PC-3 (cell line): Measurements from ENCODE around the gene ESPNL. TPM values are rescaled to one million over a fixed set of nuclear protein-coding genes. Genes with fewer than 3 reads are reported as not detected.

Experiments used
- ATAC-seq: fragments of 200-7000 bp; cut with Tn5 transposase; 2 replicates; pipeline ENCODE4 v1.9.1; 2020; ENCODE audit warnings: mild to moderate bottlenecking, moderate library complexity
- BruUV-seq: library from RNA; stranded (reverse); fragments of 400-500 nt; replicated peaks from 2 replicates; lab custom pipeline; 2021; lab: Mats Ljungman, UMichigan
- CTCF ChIA-PET: fragments of 300-600 bp; sonication (Branson Sonifier 250); formaldehyde crosslinking; loops from one replicate; lab custom pipeline; 2022; ENCODE audit warnings: antibody characterized with exemption; lab: Charles Lee
- POLR2A ChIA-PET: fragments of 300-600 bp; sonication (Branson Sonifier 250); formaldehyde crosslinking; loops from one replicate; lab custom pipeline; 2022; ENCODE audit warnings: antibody characterized with exemption; ENCODE audit not compliant: unreplicated experiment; lab: Charles Lee
- DNase-seq: peaks from one replicate; pipeline ENCODE4 v3.0.0-alpha.2; 2015
- H2AFZ ChIP-seq: fragments of 300-600 bp; sonication (generic); 2 replicates; pipeline ENCODE4 v1.6.0; 2016; ENCODE audit warnings: antibody characterized with exemption, low read length
- H3F3A ChIP-seq: fragments of 300-600 bp; sonication (generic); one replicate; pipeline ENCODE4 v1.6.0; 2017; ENCODE audit warnings: antibody characterized with exemption, low read length, control low read depth, mild to moderate bottlenecking; ENCODE audit not compliant: unreplicated experiment
- H3K27ac ChIP-seq: fragments of 300-600 bp; sonication (generic); 2 replicates; pipeline ENCODE4 v1.5.1; 2016; ENCODE audit warnings: mild to moderate bottlenecking, low read length
- H3K27me3 ChIP-seq: fragments of 300-600 bp; sonication (generic); 2 replicates; pipeline ENCODE4 v1.6.1; 2016; ENCODE audit warnings: low read length, mixed read lengths
- H3K36me3 ChIP-seq: fragments of 300-600 bp; sonication (generic); 2 replicates; pipeline ENCODE4 v1.6.1; 2016; ENCODE audit warnings: low read depth, mixed run types, low read length, mixed read lengths
- H3K4me1 ChIP-seq: fragments of 300-600 bp; sonication (generic); 2 replicates; pipeline ENCODE4 v1.5.1; 2016; ENCODE audit warnings: low read length; ENCODE audit not compliant: insufficient read depth
- H3K4me2 ChIP-seq: fragments of 300-600 bp; sonication (generic); 2 replicates; pipeline ENCODE4 v1.6.0; 2016; ENCODE audit warnings: low read length
- H3K4me3 ChIP-seq: fragments of 300-600 bp; sonication (generic); 2 replicates; pipeline ENCODE4 v1.5.1; 2016; ENCODE audit warnings: mild to moderate bottlenecking, low read length, mixed read lengths
- H3K79me2 ChIP-seq: fragments of 300-600 bp; sonication (generic); 2 replicates; pipeline ENCODE4 v1.6.1; 2017; ENCODE audit warnings: low read length, mixed read lengths
- H3K9ac ChIP-seq: fragments of 300-600 bp; sonication (generic); 2 replicates; pipeline ENCODE4 v1.6.0; 2016; ENCODE audit warnings: mild to moderate bottlenecking, low read length
- H3K9me2 ChIP-seq: fragments of 300-600 bp; sonication (generic); replicated peaks from 2 replicates; pipeline ENCODE4 v1.6.1; 2016; ENCODE audit warnings: mixed run types, low read length, mixed read lengths
- H3K9me3 ChIP-seq: fragments of 300-600 bp; sonication (generic); 2 replicates; pipeline ENCODE4 v1.6.1; 2016; ENCODE audit warnings: low read length, mixed read lengths
- H4K20me1 ChIP-seq: fragments of 300-600 bp; sonication (generic); 2 replicates; pipeline ENCODE4 v1.6.1; 2016; ENCODE audit warnings: low read length, mixed read lengths
- EZH2 ChIP-seq: fragments of 300-600 bp; sonication (generic); IDR thresholded peaks from one replicate; pipeline ENCODE4 v1.6.1; 2017; ENCODE audit warnings: antibody characterized with exemption, mild to moderate bottlenecking, low read length; ENCODE audit not compliant: unreplicated experiment
- EZH2phosphoT487 ChIP-seq: fragments of 300-600 bp; sonication (generic); IDR thresholded peaks from 2 replicates; pipeline ENCODE4 v1.6.1; 2018; ENCODE audit warnings: mild to moderate bottlenecking, antibody characterized with exemption, low read length, borderline replicate concordance
- intact Hi-C: fragments of 100-400 bp; cut with micrococcal nuclease; formaldehyde crosslinking; loops from 2 replicates; pipeline ENCODE4 v1.9.0; 2023
- total RNA-seq: library from RNA; depleted of rRNA; stranded (reverse); fragments of >200 nt; gene quantifications from 2 replicates; pipeline ENCODE4 v1.2.3, GENCODE V29; 2014
- TF ChIP-seq, protein P1 (sequence below): fragments of 300-600 bp; sonication (generic); conservative IDR thresholded peaks from 2 replicates; pipeline ENCODE4 v1.5.1; 2017; ENCODE audit warnings: antibody characterized with exemption, low read depth, mild to moderate bottlenecking, low read length

Gene ESPNL
- total RNA-seq, 1 experiment from 2014 or later: not detected

DNA sequence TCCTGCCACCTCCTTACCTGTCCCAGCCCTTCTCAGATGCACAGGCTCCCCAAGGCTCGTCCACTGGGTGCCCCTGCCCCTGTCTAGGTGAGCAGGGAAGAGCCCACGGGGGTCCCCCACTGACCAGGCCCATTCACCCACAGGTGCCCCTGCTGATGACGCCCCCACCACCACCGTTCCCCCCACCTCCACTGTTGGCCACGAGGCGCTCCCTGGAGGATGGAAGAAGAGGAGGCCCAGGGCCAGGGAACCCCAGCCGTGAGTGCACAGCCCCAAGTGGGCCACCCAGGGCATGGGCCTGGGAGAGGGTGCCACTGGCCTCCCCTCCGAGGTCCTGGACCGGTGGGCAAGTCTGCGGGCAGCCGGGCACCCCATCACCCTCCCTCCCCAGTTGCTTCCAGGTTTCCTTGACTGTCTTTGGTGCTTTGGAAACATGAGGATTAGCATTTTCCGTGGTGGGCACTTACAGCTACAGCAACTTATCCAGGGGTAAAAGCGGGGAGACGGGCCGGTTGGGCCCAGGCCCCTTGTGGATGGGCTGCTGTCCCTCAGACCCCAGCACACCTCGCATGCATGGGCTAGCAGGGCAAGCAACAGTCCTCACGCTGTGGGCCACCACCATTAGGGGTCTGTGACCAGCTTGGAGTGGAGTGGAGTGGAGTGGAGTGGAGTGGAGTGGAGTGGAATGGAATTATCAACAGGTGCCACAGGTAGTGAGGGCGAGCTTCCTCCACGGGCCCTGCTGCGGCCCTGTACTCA is 25.2 kb downstream of the ESPNL start:
- no peaks in the 10 kb centered on the region for H3F3A ChIP-seq
- TF ChIP-seq EZH2 (no peak), EZH2phosphoT487 (no peak)
- TF ChIP-seq, protein P1, sequence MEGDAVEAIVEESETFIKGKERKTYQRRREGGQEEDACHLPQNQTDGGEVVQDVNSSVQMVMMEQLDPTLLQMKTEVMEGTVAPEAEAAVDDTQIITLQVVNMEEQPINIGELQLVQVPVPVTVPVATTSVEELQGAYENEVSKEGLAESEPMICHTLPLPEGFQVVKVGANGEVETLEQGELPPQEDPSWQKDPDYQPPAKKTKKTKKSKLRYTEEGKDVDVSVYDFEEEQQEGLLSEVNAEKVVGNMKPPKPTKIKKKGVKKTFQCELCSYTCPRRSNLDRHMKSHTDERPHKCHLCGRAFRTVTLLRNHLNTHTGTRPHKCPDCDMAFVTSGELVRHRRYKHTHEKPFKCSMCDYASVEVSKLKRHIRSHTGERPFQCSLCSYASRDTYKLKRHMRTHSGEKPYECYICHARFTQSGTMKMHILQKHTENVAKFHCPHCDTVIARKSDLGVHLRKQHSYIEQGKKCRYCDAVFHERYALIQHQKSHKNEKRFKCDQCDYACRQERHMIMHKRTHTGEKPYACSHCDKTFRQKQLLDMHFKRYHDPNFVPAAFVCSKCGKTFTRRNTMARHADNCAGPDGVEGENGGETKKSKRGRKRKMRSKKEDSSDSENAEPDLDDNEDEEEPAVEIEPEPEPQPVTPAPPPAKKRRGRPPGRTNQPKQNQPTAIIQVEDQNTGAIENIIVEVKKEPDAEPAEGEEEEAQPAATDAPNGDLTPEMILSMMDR: no peak
- no peak overlapping the region for H2AFZ ChIP-seq
- no peak overlapping the region for H3K27ac ChIP-seq
- H3K9ac ChIP-seq: no peak overlapping the region
- no peaks in the 10 kb centered on the region for H3K79me2 ChIP-seq
- H3K4me2 ChIP-seq: no peak overlapping the region
- H4K20me1 ChIP-seq: no peaks in the 10 kb centered on the region
- H3K9me2 ChIP-seq: no peaks in the 10 kb centered on the region
- intact Hi-C loops: no loop called here
- CTCF ChIA-PET: no interaction called here
- H3K4me1 ChIP-seq: no peaks in the 10 kb centered on the region
- no TSS peak for BruUV-seq
- H3K9me3 ChIP-seq: no peaks in the 10 kb centered on the region
- ATAC-seq: no peak
- DNase-seq: no peak
- no peak overlapping the region for H3K4me3 ChIP-seq
- H3K27me3 ChIP-seq: no peaks in the 10 kb centered on the region
- H3K36me3 ChIP-seq: no peaks in the 10 kb centered on the region
- POLR2A ChIA-PET: no interaction called here

DNA sequence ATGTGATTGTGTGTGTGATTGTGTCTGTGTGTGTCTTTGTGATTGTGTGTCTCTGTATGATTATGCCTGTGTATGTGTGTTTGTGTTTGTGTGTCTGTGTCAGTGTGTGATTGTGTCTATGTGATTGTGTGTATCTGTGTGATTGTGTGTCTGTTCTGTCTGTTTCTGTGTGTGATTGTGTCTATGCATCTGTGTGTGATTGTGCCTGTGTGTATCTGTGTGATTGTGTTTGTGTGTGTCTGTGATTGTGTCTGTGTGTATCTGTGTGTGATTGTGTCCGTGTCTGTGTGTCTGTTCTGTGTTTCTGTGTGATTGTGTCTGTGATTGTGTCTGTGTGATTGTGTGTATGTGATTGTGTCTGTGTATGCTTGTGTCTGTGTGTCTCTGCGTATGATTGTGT is 26.2 kb downstream of the ESPNL start:
- ATAC-seq (no peak), DNase-seq (no peak)
- TF ChIP-seq, protein P1: no peak
- TF ChIP-seq EZH2phosphoT487 (no peak), EZH2 (no peak)
- no TSS peak for BruUV-seq
- Histone ChIP-seq H3K4me3 (no peak overlapping the region), H3K27ac (no peak overlapping the region), H3K79me2 (no peaks in the 10 kb centered on the region), H3K36me3 (no peaks in the 10 kb centered on the region), H4K20me1 (no peaks in the 10 kb centered on the region), H3K4me2 (no peak overlapping the region), H3F3A (no peaks in the 10 kb centered on the region), H3K9me3 (no peaks in the 10 kb centered on the region), H3K27me3 (no peaks in the 10 kb centered on the region), H3K9me2 (no peaks in the 10 kb centered on the region), H3K9ac (no peak overlapping the region), H3K4me1 (no peaks in the 10 kb centered on the region), H2AFZ (no peak overlapping the region)
- ChIA-PET POLR2A (no interaction called here), CTCF (no interaction called here)
- intact Hi-C loops: no loop called here

DNA sequence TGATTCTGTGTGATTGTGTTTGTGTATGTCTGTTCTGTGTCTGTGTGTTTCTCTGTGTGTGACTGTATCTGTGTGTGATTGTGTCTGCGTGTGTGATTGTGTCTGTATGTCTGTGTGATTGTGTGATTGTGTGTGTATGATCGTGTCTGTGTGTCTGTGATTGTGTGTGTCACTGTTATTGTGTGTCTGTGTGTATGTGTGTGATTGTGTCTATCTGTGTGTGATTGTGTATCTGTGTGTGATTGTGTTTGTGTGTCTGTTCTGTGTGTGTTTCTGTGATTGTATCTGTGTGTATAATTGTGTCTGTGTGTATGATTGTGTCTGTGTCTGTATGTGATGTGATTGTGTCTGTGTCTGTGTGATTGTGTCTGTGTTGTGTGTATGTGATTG is 26.6 kb downstream of the ESPNL start:
- ChIA-PET CTCF (no interaction called here), POLR2A (no interaction called here)
- no peaks in the 10 kb centered on the region for H3F3A ChIP-seq
- H2AFZ ChIP-seq: no peak overlapping the region
- H3K27me3 ChIP-seq: no peaks in the 10 kb centered on the region
- no peak overlapping the region for H3K4me3 ChIP-seq
- H3K27ac ChIP-seq: no peak overlapping the region
- intact Hi-C loops: no loop called here
- no peaks in the 10 kb centered on the region for H3K36me3 ChIP-seq
- H3K9me3 ChIP-seq: no peaks in the 10 kb centered on the region
- DNase-seq: no peak
- H3K9me2 ChIP-seq: no peaks in the 10 kb centered on the region
- H4K20me1 ChIP-seq: no peaks in the 10 kb centered on the region
- ATAC-seq: no peak
- H3K4me2 ChIP-seq: no peak overlapping the region
- no peaks in the 10 kb centered on the region for H3K4me1 ChIP-seq
- no peaks in the 10 kb centered on the region for H3K79me2 ChIP-seq
- TF ChIP-seq, protein P1: no peak
- TF ChIP-seq EZH2 (no peak), EZH2phosphoT487 (no peak)
- no peak overlapping the region for H3K9ac ChIP-seq
- BruUV-seq: no TSS peak
